Measurements from ENCODE around the gene FIZ1.

Gene FIZ1

GRCh38 chr19:55636723-55637122 lies 37.4 kb upstream of the FIZ1 start:
- peak overlapping the region; percentile 95; the same call in 1 of the 2 replicates for H3K4me2 ChIP-seq (ENCODE audit: low read depth, low read length)
- H3K9me2 ChIP-seq (replicated peaks; ENCODE audit: insufficient read depth, low read length): no peaks in the 10 kb centered on the region
- no peaks in the 10 kb centered on the region for H3K27me3 ChIP-seq (replicated peaks; ENCODE audit: insufficient read depth, low read length)
- no peak overlapping the region for H3K27ac ChIP-seq (ENCODE audit: low read length)
- TF ChIP-seq CTCF (IDR thresholded peaks at IDR 0.05; ENCODE audit: low read length) (no peak), EZH2 (optimal IDR thresholded peaks at IDR 0.05; ENCODE audit: low read depth, low read length) (no peak), EZH2phosphoT487 (IDR thresholded peaks at IDR 0.05; ENCODE audit: low read length) (no peak)
- peaks cover 19% of the 10 kb centered on the region for H3K4me1 ChIP-seq (ENCODE audit: low read length)
- H3K4me3 ChIP-seq (ENCODE audit: low read length): no peak overlapping the region
- H3K79me2 ChIP-seq (ENCODE audit: low read length): peaks cover 39% of the 10 kb centered on the region
- H3F3A ChIP-seq (ENCODE audit: insufficient read depth, low read length): peaks cover 28% of the 10 kb centered on the region
- no peak overlapping the region for H3K9ac ChIP-seq (ENCODE audit: low read length)
- no peaks in the 10 kb centered on the region for H3K36me3 ChIP-seq (replicated peaks; ENCODE audit: insufficient read depth, low read length)
- H3K9me3 ChIP-seq (replicated peaks; ENCODE audit: insufficient read depth, low read length): no peaks in the 10 kb centered on the region
- no peak for DNase-seq
- no peaks in the 10 kb centered on the region for H4K20me1 ChIP-seq (ENCODE audit: insufficient read depth, low read length)
- no peak overlapping the region for H2AFZ ChIP-seq (ENCODE audit: low read length)

- Histone ChIP-seq H3K4me1 (ENCODE audit: low read length) (peaks cover 19% of the 10 kb centered on the region), H3K79me2 (ENCODE audit: low read length) (peaks cover 34% of the 10 kb centered on the region), H3K9me2 (replicated peaks; ENCODE audit: insufficient read depth, low read length) (no peaks in the 10 kb centered on the region), H2AFZ (ENCODE audit: low read length) (no peak overlapping the region), H3K36me3 (replicated peaks; ENCODE audit: insufficient read depth, low read length) (no peaks in the 10 kb centered on the region), H4K20me1 (ENCODE audit: insufficient read depth, low read length) (no peaks in the 10 kb centered on the region), H3K27ac (ENCODE audit: low read length) (no peak overlapping the region), H3F3A (ENCODE audit: insufficient read depth, low read length) (peaks cover 23% of the 10 kb centered on the region), H3K4me3 (ENCODE audit: low read length) (peak overlapping the region; percentile 99), H3K9ac (ENCODE audit: low read length) (peak overlapping the region; percentile 98; the same call in 1 of the 2 replicates), H3K27me3 (replicated peaks; ENCODE audit: insufficient read depth, low read length) (no peaks in the 10 kb centered on the region), H3K9me3 (replicated peaks; ENCODE audit: insufficient read depth, low read length) (no peaks in the 10 kb centered on the region), H3K4me2 (ENCODE audit: low read depth, low read length) (peak overlapping the region; percentile 95)
- no peak for TF ChIP-seq EZH2 (optimal IDR thresholded peaks at IDR 0.05; ENCODE audit: low read depth, low read length)
- TF ChIP-seq EZH2phosphoT487 (IDR thresholded peaks at IDR 0.05; ENCODE audit: low read length): no peak
- no peak for TF ChIP-seq CTCF (IDR thresholded peaks at IDR 0.05; ENCODE audit: low read length)
- DNase-seq: no peak
These were observed 36.6 kb upstream of the FIZ1 start for GRCh38 chr19:55635856-55636440.

GRCh38 chr19:55635334-55635717 lies 36.0 kb upstream of the FIZ1 start:
- peaks cover 34% of the 10 kb centered on the region for H3K79me2 ChIP-seq (ENCODE audit: low read length)
- H2AFZ ChIP-seq (ENCODE audit: low read length): peak overlapping the region; percentile 66
- H3K9ac ChIP-seq (ENCODE audit: low read length): peak overlapping the region; percentile 98
- peak overlapping the region; percentile 95 for H3K4me2 ChIP-seq (ENCODE audit: low read depth, low read length)
- H3K4me1 ChIP-seq (ENCODE audit: low read length): peaks cover 18% of the 10 kb centered on the region
- peak overlapping the region; percentile 99 for H3K4me3 ChIP-seq (ENCODE audit: low read length)
- no peaks in the 10 kb centered on the region for H3K9me3 ChIP-seq (replicated peaks; ENCODE audit: insufficient read depth, low read length)
- no peaks in the 10 kb centered on the region for H4K20me1 ChIP-seq (ENCODE audit: insufficient read depth, low read length)
- peak overlapping the region; percentile 54; the same call in 1 of the 2 replicates for H3K27ac ChIP-seq (ENCODE audit: low read length)
- H3K27me3 ChIP-seq (replicated peaks; ENCODE audit: insufficient read depth, low read length): no peaks in the 10 kb centered on the region
- H3K36me3 ChIP-seq (replicated peaks; ENCODE audit: insufficient read depth, low read length): no peaks in the 10 kb centered on the region
- no peaks in the 10 kb centered on the region for H3K9me2 ChIP-seq (replicated peaks; ENCODE audit: insufficient read depth, low read length)
- TF ChIP-seq CTCF (IDR thresholded peaks at IDR 0.05; ENCODE audit: low read length) (no peak), EZH2phosphoT487 (IDR thresholded peaks at IDR 0.05; ENCODE audit: low read length) (no peak), EZH2 (optimal IDR thresholded peaks at IDR 0.05; ENCODE audit: low read depth, low read length) (no peak)
- no peak for DNase-seq
- peaks cover 23% of the 10 kb centered on the region for H3F3A ChIP-seq (ENCODE audit: insufficient read depth, low read length)
